HG02884 (cell line): Measurements from ENCODE around the gene CHST2.

ENCODE experiments used
- ATAC-seq: cut with Tn5 transposase; IDR thresholded peaks from one replicate; pipeline ENCODE4 v1.9.1; 2021; ENCODE audit warnings: mild to moderate bottlenecking, moderate library complexity; ENCODE audit not compliant: unreplicated experiment

Gene CHST2

DNA sequence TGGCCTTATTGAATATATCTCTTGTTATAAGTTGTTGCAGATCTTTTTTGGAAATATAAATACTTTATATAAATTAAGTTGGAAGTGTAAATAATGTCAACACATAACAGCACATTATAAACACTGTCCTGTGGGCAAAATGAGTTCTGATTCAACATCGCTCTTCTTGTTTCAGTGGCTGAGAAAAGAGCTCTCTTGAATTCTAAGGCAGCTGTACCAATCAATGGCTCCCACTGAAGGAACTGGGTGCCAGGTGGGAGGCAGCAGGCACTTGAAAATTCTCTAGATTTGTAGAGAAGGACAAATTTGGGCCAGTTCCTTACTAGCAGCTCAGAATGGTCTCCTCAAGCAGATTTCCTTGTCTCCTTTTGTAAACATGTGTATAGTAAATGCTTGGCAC is 45.6 kb downstream of the CHST2 start:
- ATAC-seq = peak; percentile 29

DNA sequence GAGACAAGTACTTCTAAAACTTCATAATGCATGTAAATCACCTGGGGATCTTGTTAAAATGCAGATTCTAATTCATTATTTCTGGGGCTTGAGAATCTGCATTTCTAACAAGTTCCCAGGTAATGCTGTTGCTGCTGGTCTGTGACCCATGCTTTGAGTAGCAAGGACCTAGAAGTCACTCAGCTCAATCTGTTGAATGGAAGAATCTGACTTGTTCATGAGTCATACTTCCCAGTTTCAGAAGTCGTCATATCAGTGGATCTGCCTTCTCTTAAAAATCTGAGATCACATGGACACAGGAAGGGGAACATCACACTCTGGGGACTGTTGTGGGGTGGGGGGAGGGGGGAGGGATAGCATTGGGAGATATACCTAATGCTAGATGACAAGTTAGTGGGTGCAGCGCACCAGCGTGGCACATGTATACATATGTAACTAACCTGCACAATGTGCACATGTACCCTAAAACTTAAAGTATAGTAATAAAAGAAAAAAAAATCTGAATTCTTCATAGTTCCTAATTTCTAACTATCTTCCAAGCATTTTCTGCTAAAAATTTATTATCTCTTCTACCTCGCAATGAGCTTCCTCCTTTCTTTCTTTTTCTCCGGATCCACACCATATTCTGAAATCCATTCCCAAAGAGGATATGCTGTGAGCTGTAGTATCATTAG is 46.2 kb downstream of the CHST2 start:
- peak; percentile 71 for ATAC-seq

DNA sequence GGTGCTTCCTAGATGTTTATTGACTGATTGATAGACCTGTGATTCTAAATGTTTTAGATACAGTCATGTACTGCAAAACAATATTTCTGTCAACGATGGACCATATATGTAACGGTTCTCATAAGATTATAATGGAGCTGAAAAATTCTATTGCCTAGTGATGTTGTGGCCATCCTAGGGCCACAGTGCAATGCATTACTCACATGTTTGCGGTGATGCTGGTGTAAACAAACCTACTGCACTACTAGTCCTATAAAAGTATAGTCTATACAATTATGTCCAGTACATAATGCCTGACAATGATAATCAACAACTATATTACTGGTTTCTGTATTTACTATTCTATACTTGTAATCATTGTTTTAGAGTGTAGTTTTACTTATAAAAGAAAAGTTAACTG is 46.8 kb downstream of the CHST2 start:
- ATAC-seq = no peak

DNA sequence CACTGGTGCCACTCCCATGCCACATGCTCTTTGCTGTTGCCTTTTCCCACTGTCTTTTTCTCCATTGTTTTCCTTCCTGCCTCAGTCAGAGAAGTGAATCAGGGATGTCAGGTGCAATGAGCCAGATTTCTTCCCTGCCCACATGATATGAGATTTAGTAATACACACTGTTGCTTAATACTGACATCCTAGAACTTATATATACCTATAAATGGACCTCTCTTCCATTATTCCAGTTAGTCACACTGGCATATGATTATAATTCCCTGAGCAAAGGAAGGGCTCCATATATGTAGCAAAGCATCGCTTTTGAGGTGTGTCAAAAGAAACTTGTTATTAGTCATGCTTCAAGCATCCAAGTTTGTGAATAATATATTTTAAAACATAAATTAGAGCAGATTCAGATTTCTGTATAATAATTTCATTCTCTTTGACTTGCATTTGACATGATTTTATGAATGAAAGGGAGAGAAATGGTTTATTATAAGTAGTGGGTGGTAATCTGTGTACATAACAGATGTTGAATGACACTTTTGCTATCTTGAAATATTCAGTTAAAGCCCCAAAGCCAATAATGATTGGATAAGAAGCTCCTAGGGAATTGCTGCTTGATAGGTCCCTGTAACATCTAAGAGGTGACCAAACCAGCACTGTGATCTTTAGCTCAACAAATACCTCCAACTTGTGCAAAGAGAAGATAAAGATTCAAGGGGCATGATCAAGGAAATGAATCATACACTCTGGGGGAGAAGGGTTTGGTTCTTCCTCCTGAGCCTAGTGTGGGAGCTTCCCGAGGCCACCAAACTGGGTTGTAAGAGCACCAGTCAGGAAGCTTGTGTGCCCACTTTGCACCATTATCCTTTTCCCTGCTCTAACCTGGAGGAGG is 48.6 kb downstream of the CHST2 start:
- ATAC-seq = no peak

DNA sequence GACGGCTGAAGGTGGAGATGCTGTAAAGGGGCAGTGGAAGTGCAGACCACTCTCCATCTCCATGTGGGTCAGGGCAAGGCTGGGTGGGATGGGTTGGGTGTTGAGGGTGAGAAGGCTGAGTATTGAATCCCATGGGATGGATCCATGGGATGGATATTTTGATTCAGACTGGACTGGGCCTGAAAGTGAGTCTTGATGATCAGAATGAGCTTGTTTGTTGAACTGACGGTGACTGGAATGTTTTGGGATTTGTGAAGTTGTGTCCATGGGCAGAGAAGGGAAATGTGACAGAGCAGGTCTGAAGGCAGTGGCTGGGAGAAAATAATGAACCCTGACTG is 49.3 kb downstream of the CHST2 start:
- no peak for ATAC-seq

DNA sequence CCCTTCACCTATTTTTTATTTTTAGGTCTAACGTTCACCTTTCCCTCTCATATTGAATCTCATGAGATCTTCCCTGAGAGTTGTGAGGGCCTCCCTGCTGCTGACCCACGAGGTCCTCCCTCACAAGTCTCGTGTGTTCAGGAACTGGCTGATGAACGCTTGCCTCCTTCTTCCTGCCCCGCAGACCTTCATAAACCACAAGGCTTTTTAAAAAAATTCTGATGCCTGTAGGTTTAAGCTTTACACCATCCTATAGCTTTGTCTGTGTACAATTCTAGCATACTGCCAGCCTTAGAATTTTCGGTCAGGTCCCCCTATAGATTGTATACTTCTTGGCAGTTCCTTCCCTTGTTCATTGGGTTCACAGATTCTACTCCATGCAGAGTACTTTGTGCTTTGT is 50.5 kb downstream of the CHST2 start:
- no peak for ATAC-seq

DNA sequence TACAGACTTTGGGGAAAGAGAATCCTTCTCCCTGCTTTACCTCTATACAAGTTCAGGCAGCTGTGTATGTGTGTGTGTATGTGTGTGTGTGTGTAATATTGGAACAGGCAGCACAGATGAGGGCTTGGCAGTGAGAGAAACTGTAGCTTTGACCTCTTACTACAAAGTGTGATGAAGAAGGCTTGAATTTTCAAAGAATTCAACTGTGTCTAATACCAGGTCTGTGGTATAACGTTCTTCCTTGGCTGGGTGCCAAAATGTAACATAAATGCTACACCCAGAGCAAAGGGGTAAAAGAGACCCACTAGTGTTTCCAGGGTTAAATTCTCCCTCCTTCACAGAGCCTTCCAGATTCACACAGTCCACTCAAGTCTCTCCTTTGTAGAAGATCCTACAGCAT is 51.1 kb downstream of the CHST2 start:
- no peak for ATAC-seq

DNA sequence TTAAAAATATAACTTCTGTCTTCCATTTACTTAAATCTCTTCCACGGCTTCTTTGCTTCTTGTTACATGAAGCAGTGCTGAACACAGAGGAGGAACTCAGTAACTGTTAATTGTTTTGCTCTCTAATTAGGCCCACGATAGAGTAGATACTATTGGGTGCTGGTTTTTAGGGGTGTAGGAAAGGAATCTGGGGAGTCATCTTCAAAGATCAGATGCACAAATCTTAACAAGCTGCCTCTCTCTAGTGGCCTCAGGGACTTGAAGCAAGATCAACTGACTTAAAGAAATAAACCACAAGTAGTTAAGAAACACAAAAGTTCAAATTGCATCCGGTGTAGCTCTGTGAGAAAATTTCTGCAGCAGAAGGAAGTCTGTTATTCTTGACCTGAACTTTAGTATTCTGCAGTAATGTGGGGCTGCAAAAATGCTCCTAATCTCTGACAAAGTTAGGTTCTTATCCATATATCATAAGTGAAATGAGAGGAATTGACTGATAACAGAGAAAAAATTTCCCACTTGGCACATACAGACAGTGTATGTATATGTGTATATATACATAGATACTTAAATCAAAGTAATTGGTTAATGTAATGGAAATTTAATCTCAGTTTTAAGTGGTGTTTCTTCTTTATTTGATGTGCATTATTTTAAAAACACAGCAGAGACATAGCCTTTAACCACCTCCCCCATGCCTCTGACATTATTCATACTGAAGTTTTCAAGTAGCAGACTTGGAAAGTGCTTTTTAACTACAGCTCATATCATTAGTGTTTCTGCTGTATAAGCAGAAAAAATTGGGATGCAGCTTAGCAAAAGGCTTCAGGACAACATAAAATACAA is 51.8 kb downstream of the CHST2 start:
- peak; percentile 72 for ATAC-seq

DNA sequence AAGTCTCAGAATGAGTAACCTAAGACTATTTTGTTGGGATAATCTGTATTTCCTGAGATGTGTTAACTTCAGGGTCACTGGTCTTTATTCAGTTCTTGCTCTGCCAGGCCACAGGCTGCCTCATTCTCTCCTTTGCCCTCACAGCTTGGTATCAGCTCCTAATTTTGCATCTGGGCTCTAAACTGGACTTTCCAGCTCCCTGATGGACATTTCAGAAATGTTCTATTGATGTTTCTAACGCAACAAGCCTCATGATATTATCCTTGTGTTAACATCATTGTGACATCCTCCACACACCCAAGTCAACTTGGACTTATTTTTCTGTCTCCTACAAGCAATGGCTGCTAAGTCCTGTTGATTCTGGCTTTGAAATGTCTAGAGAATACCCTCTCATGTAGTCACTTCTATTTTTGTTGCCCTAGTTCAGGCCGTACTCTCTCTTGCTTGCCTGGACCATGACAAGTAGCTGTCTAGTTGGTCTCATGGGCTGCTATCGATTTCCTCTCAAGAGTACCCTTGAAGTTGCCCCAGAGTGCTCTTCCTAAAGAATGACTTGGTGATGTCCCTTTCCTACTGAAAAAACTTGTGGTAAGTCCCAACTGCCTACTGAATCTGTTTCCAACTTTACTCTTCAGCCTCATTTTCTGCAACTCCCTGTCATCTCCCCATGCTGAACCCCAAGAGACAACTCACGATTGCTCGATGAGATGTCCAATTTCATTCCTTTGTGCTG is 52.7 kb downstream of the CHST2 start:
- ATAC-seq = no peak

DNA sequence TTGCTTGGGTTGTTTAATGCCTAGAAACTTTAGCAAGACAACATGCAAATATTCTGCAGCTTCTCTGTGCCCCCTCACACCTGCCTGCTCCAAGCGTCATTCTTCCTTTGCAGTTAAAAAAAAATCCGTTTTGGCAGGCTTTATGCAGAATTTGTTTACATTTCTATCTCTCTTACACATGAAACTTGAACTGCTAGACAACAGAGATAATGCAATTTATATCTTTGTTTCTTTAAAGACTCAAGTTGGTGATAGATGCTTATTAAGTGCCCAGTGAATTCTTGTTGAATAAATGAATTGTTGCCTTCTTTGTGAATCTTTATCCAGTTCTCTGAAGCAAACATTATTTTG is 53.2 kb downstream of the CHST2 start:
- no peak for ATAC-seq

DNA sequence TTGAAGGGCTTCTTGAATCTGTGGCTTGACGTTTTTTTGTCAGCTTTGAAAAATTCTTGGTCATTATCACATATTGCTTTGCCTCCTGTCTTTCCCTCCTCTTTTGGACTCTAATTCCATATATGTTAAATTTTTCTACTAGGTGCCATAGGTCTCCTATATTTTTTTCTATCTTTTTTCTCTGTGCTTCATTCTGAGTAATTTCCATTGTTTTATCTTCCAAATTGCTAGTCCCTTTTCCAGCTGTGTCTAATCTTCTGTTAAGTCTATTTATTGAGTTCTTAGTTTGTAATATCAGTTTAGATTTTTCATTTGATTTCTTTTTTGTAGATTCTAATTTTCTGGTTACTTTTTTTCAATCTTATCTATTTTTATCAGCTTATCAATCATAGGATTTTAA is 53.7 kb downstream of the CHST2 start:
- no peak for ATAC-seq
